ENCODE measurements around the gene DAPK2.

GRCh38 chr15:63864186-63864585 is 182.1 kb downstream of the DAPK2 start:
- TF ChIP-seq RBFOX2 (IDR thresholded peaks at IDR 0.05; ENCODE audit: low read depth, low read length): no peak
- no peak for TF ChIP-seq POLR2AphosphoS5 (IDR thresholded peaks at IDR 0.05; ENCODE audit: low read depth, low read length)
- no peak for TF ChIP-seq SOX13 (IDR thresholded peaks at IDR 0.05)
- TF ChIP-seq SOX13 (CRISPR knock-in tag; conservative IDR thresholded peaks at IDR 0.05 in 1 of 2, IDR thresholded peaks at IDR 0.05 in 1 of 2): no peak
- TF ChIP-seq CEBPZ (IDR thresholded peaks at IDR 0.05; ENCODE audit: low read length): no peak
- no peak for TF ChIP-seq ZFP36 (IDR thresholded peaks at IDR 0.05; ENCODE audit: borderline replicate concordance, low read depth, low read length, partially characterized antibody)
- no peak for TF ChIP-seq SOX6 (IDR thresholded peaks at IDR 0.05)
- TF ChIP-seq SOX6 (CRISPR knock-in tag; IDR thresholded peaks at IDR 0.05): no peak

Data from HepG2 (cell line).